ENCODE results near the gene ARHGEF19. TPM values are rescaled to one million over a fixed set of nuclear protein-coding genes. Genes with fewer than 3 reads are reported as not detected.

The ARHGEF19 gene
- total and polyA plus RNA-seq, 3 donors from 2014 or later: 6.0 to 10.1 (median 8.5) TPM

GRCh38 chr1:16151196-16151994 lies 61.1 kb downstream of the ARHGEF19 start:
- no peak overlapping the region for H3K4me3 ChIP-seq
- WGBS, 2 donors: 59 to 88% methylated on average over 7 to 9 of the region's 9 CpGs

GRCh38 chr1:16150508-16150907 lies 61.9 kb downstream of the ARHGEF19 start:
- DNase-seq: no peak
- intact Hi-C loops (cut with DNase I; ENCODE audit: low total_unique reads): no loop called here
- no peaks in the 10 kb centered on the region for H3K27me3 ChIP-seq
- TF ChIP-seq POLR2A (IDR thresholded peaks at IDR 0.05) (no peak), CTCF (IDR thresholded peaks at IDR 0.05) (no peak)
- no peaks in the 10 kb centered on the region for H3K9me3 ChIP-seq
- peaks cover 27% of the 10 kb centered on the region for H3K4me1 ChIP-seq
- no peaks in the 10 kb centered on the region for H3K36me3 ChIP-seq (ENCODE audit: low read depth, missing control alignments)
- no peak overlapping the region for H3K4me3 ChIP-seq
- 88 to 91% methylated on average over 6 of the region's 6 CpGs for WGBS, 2 donors
- H3K27ac ChIP-seq: no peak overlapping the region

More at GRCh38 chr1:16151196-16151994, 61.1 kb downstream of the ARHGEF19 start:
- Histone ChIP-seq H3K27me3 (no peaks in the 10 kb centered on the region), H3K36me3 (ENCODE audit: low read depth, missing control alignments) (no peaks in the 10 kb centered on the region), H3K9me3 (no peaks in the 10 kb centered on the region), H3K27ac (no peak overlapping the region), H3K4me1 (peaks cover 19% of the 10 kb centered on the region)
- intact Hi-C loops (cut with DNase I; ENCODE audit: low total_unique reads): no loop called here
- peak; percentile 53 for DNase-seq
- TF ChIP-seq POLR2A (IDR thresholded peaks at IDR 0.05) (no peak), CTCF (IDR thresholded peaks at IDR 0.05) (no peak)

- Histone ChIP-seq H3K4me3 (no peak overlapping the region), H3K4me1 (peaks cover 32% of the 10 kb centered on the region), H3K27me3 (no peaks in the 10 kb centered on the region), H3K9me3 (no peaks in the 10 kb centered on the region), H3K27ac (no peak overlapping the region), H3K36me3 (ENCODE audit: low read depth, missing control alignments) (no peaks in the 10 kb centered on the region)
- intact Hi-C loops (cut with DNase I; ENCODE audit: low total_unique reads): no loop called here
- no peak for DNase-seq
- no peak for TF ChIP-seq CTCF (IDR thresholded peaks at IDR 0.05)
- TF ChIP-seq POLR2A (IDR thresholded peaks at IDR 0.05): no peak
- WGBS, 2 donors: 88% methylated on average over 12 of the region's 12 CpGs
Measured at GRCh38 chr1:16149702-16150488, 62.6 kb downstream of the ARHGEF19 start.

GRCh38 chr1:16149146-16149545 lies 63.3 kb downstream of the ARHGEF19 start:
- intact Hi-C loops (cut with DNase I; ENCODE audit: low total_unique reads): no loop called here
- Histone ChIP-seq H3K4me3 (no peak overlapping the region), H3K27me3 (no peaks in the 10 kb centered on the region), H3K27ac (no peak overlapping the region), H3K36me3 (ENCODE audit: low read depth, missing control alignments) (no peaks in the 10 kb centered on the region), H3K9me3 (no peaks in the 10 kb centered on the region), H3K4me1 (peaks cover 36% of the 10 kb centered on the region)
- no peak for DNase-seq
- TF ChIP-seq POLR2A (IDR thresholded peaks at IDR 0.05): no peak
- TF ChIP-seq CTCF (IDR thresholded peaks at IDR 0.05): no peak
- 93 to 97% methylated on average over 5 to 7 of the region's 7 CpGs for WGBS, 2 donors

All from testis (tissue), 3 donors.